GM12878 (cell line): ENCODE measurements around the gene BBS1. TPM values are rescaled to one million over a fixed set of nuclear protein-coding genes. Genes with fewer than 3 reads are reported as not detected.

Experiments used
- BCLAF1 ChIP-seq: fragments of 450-650 bp; IDR thresholded peaks from 2 replicates; pipeline ENCODE4 v1.6.1; 2017; ENCODE audit warnings: antibody characterized with exemption, mild to moderate bottlenecking, moderate library complexity
- BMI1 ChIP-seq: fragments of 450-650 bp; IDR thresholded peaks from 2 replicates; pipeline ENCODE4 v1.6.1; 2016; ENCODE audit warnings: mild to moderate bottlenecking, moderate library complexity, borderline replicate concordance
- CHD4 ChIP-seq: fragments of 200-600 bp; sonication (generic); IDR thresholded peaks from 2 replicates; pipeline ENCODE4 v1.6.1; 2016; ENCODE audit warnings: mild to moderate bottlenecking
- CREB1 ChIP-seq: IDR thresholded peaks from 2 replicates; pipeline ENCODE4 v1.6.1; 2012; ENCODE audit warnings: low read depth, mild to moderate bottlenecking, inconsistent platforms
- ETV6 ChIP-seq, 2 experiments: fragments of 450-650 bp in 1 of 2; IDR thresholded peaks in 1 of 2; conservative IDR thresholded peaks in 1 of 2; 2 replicates each; pipeline ENCODE4 v1.6.1; 2014; ENCODE audit warnings: antibody characterized with exemption in 1 of 2, borderline replicate concordance in 1 of 2, low read depth in 1 of 2, mild to moderate bottlenecking in 1 of 2, moderate library complexity in 1 of 2
- EZH2 ChIP-seq: IDR thresholded peaks from 2 replicates; pipeline ENCODE4 v1.6.1; 2012; ENCODE audit warnings: low read depth, mild to moderate bottlenecking, control low read depth, inconsistent platforms, low read length, borderline replicate concordance; ENCODE audit not compliant: control insufficient read depth
- FOXK2 ChIP-seq: fragments of 450-650 bp; IDR thresholded peaks from 2 replicates; pipeline ENCODE4 v1.6.1; 2017; ENCODE audit warnings: mild to moderate bottlenecking, moderate library complexity
- GATAD2B ChIP-seq: fragments of 450-650 bp; conservative IDR thresholded peaks from 2 replicates; pipeline ENCODE4 v1.6.1; 2017; ENCODE audit warnings: low read depth, mild to moderate bottlenecking, moderate library complexity
- HDAC6 ChIP-seq: fragments of 200-600 bp; sonication (generic); IDR thresholded peaks from one replicate; pipeline ENCODE4 v1.8.0; 2017; ENCODE audit warnings: antibody characterized with exemption; ENCODE audit not compliant: unreplicated experiment
- HDGF ChIP-seq: fragments of 450-650 bp; IDR thresholded peaks from 2 replicates; pipeline ENCODE4 v1.6.1; 2016; ENCODE audit warnings: antibody characterized with exemption
- POU2F2 ChIP-seq: IDR thresholded peaks from 3 replicates; pipeline ENCODE4 v1.6.1; 2011; ENCODE audit warnings: low read depth, mild to moderate bottlenecking, low read length, borderline replicate concordance
- RFX5 ChIP-seq: IDR thresholded peaks from 2 replicates; pipeline ENCODE4 v1.6.1; 2011; ENCODE audit warnings: low read depth, low read length, improper control_type of control experiment
- SIN3A ChIP-seq: IDR thresholded peaks from 2 replicates; pipeline ENCODE4 v1.6.1; 2012; ENCODE audit warnings: low read depth, low read length, improper control_type of control experiment
- SMC3 ChIP-seq: IDR thresholded peaks from 2 replicates; pipeline ENCODE4 v1.6.1; 2011; ENCODE audit warnings: low read length, improper control_type of control experiment, borderline replicate concordance
- SP1 ChIP-seq: IDR thresholded peaks from one replicate; pipeline ENCODE4 v1.6.1; 2011; ENCODE audit warnings: low read depth, low read length
- SRF ChIP-seq, 2 experiments: IDR thresholded peaks; 2 replicates each; pipeline ENCODE4 v1.6.1; 2011; ENCODE audit warnings: low read depth in 2 of 2, low read length in 2 of 2, mild to moderate bottlenecking in 1 of 2, moderate library complexity in 1 of 2
- TAF1 ChIP-seq: IDR thresholded peaks from 2 replicates; pipeline ENCODE4 v1.6.1; 2011; ENCODE audit warnings: mild to moderate bottlenecking, low read depth, low read length, borderline replicate concordance
- ZBTB40 ChIP-seq: fragments of 450-650 bp; IDR thresholded peaks from 2 replicates; pipeline ENCODE4 v1.6.1; 2016; ENCODE audit warnings: mild to moderate bottlenecking, moderate library complexity, borderline replicate concordance
- ZNF207 ChIP-seq: fragments of 450-650 bp; IDR thresholded peaks from 2 replicates; pipeline ENCODE4 v1.6.1; 2014; ENCODE audit warnings: antibody characterized with exemption, mild to moderate bottlenecking, borderline replicate concordance
- ZNF217 ChIP-seq: fragments of 450-650 bp; IDR thresholded peaks from 2 replicates; pipeline ENCODE4 v1.6.1; 2017; ENCODE audit warnings: antibody characterized with exemption, mild to moderate bottlenecking
- ZSCAN29 ChIP-seq: fragments of 450-650 bp; IDR thresholded peaks from 2 replicates; pipeline ENCODE4 v1.6.1; 2017; ENCODE audit warnings: mild to moderate bottlenecking, moderate library complexity
- polyA plus RNA-seq, 11 experiments: library from polyadenylated mRNA; depleted of rRNA in 4 of 11; unstranded in 6 of 11; stranded (reverse) in 5 of 11; fragments of >200 nt; fragmentation: Nextera tagmentation in 4 of 11; fragmentation: Illumina TruSeq in 1 of 11; extraction: Ambion mirVana in 4 of 11; extraction: Trizol in 1 of 11; gene quantifications; 1 replicate in 1 of 11; 2 replicates in 10 of 11; pipeline versions ENCODE4 v1.2.1 to v1.2.3, GENCODE V29; 2011 to 2016; ENCODE audit warnings: inconsistent platforms in 2 of 11, missing spikeins in 2 of 11, low read depth in 1 of 11
- total RNA-seq, 4 experiments: library from RNA; depleted of rRNA in 3 of 4; stranded (reverse); fragments of >200 nt in 3 of 4; fragmentation: Illumina TruSeq in 1 of 4; extraction: Trizol in 1 of 4; gene quantifications; 2 replicates each; pipeline versions ENCODE4 v1.2.1 to v1.2.3, GENCODE V29; 2013 to 2021
- TF ChIP-seq, protein P1 (sequence below): fragments of 450-650 bp; IDR thresholded peaks from 2 replicates; pipeline ENCODE4 v1.6.1; 2014; ENCODE audit warnings: mild to moderate bottlenecking

The BBS1 gene
- total and polyA plus RNA-seq, 10 of the 15 experiments (the other 5 are each of a cell fraction or from before 2014, with no cell fraction given), result 2.5 to 14.7 (median 8.7) TPM

GRCh38 chr11:66510271-66510989, at the start of gene BBS1 (continued):
- TF ChIP-seq TAF1 (peak; percentile 85; the same call in 1 of the 2 replicates), SP1 (peak; percentile 91), ZNF217 (no peak), GATAD2B (peak; percentile 65), ZSCAN29 (no peak), HDAC6 (no peak), POU2F2 (peak; percentile 55; the same call in 1 of the 3 replicates), EZH2 (no peak), BCLAF1 (no peak), SIN3A (peak; percentile 93), ETV6 (conservative IDR thresholded peaks at IDR 0.05 in 1 of 2, IDR thresholded peaks at IDR 0.05 in 1 of 2; ENCODE audit: borderline replicate concordance in 1 of 2, low read depth in 1 of 2) (no peak), FOXK2 (no peak), HDGF (no peak), SRF (IDR thresholded peaks at IDR 0.05; ENCODE audit: low read depth in 2 of 2, low read length in 2 of 2) (peak in 1 of 2 experiments; percentile 88; a peak in 2 of 4 replicates), CREB1 (peak; percentile 34; the same call in 1 of the 2 replicates), ZNF207 (no peak; the same call in 1 of the 2 replicates), SMC3 (0 out of 2 replicates have a peak, but pooled peaks have one; percentile 15), CHD4 (no peak), BMI1 (peak; percentile 97), RFX5 (no peak), ZBTB40 (peak; percentile 94)
- TF ChIP-seq, protein P1, sequence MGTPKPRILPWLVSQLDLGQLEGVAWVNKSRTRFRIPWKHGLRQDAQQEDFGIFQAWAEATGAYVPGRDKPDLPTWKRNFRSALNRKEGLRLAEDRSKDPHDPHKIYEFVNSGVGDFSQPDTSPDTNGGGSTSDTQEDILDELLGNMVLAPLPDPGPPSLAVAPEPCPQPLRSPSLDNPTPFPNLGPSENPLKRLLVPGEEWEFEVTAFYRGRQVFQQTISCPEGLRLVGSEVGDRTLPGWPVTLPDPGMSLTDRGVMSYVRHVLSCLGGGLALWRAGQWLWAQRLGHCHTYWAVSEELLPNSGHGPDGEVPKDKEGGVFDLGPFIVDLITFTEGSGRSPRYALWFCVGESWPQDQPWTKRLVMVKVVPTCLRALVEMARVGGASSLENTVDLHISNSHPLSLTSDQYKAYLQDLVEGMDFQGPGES, result no peak
